Mucosa of gallbladder (tissue), 1 donor: ENCODE results near the gene TEX29. TPM values are rescaled to one million over a fixed set of nuclear protein-coding genes. Genes with fewer than 3 reads are reported as not detected.

Source experiments
- DNase-seq: peaks from one replicate; pipeline ENCODE4 v3.0.0-alpha.2; 2020; ENCODE audit warnings: low spot score
- total RNA-seq: library from RNA; stranded (reverse); gene quantifications from one replicate; pipeline ENCODE4 v1.2.1, GENCODE V29; 2021
- donor health status: DM: no; HTN: no; CAD: no.

The TEX29 gene
- 0.92 TPM for total RNA-seq

GRCh38 chr13:111319998-111320911, at the start of gene TEX29:
Gene TEX29 (plus strand): TSS chr13:111320642. CDS start chr13:111320891, 249 bp downstream.
- no peak for DNase-seq

- DNase-seq = no peak
These were observed 49.4 kb upstream of the TEX29 start for GRCh38 chr13:111270765-111271698.

- no peak for DNase-seq
These were observed 48.3 kb upstream of the TEX29 start for GRCh38 chr13:111272117-111272516.

- no peak for DNase-seq
These were observed 45.1 kb upstream of the TEX29 start for GRCh38 chr13:111275382-111275781.

GRCh38 chr13:111275995-111276618, 44.3 kb upstream of the TEX29 start:
- DNase-seq = no peak

- no peak for DNase-seq
These were observed 42.2 kb upstream of the TEX29 start for GRCh38 chr13:111278258-111278657.

- no peak for DNase-seq
These were observed 41.4 kb upstream of the TEX29 start for GRCh38 chr13:111278743-111279652.

- DNase-seq = no peak
These were observed 40.2 kb upstream of the TEX29 start for GRCh38 chr13:111280226-111280625.

GRCh38 chr13:111280681-111281585, 39.5 kb upstream of the TEX29 start:
- DNase-seq = no peak

- no peak for DNase-seq
These were observed 38.6 kb upstream of the TEX29 start for GRCh38 chr13:111281751-111282311.

- no peak for DNase-seq
These were observed 38.0 kb upstream of the TEX29 start for GRCh38 chr13:111282425-111282824.

GRCh38 chr13:111282997-111283396, 37.4 kb upstream of the TEX29 start:
- no peak for DNase-seq

- no peak for DNase-seq
These were observed 37.0 kb upstream of the TEX29 start for GRCh38 chr13:111283457-111283856.

GRCh38 chr13:111283991-111284390, 36.5 kb upstream of the TEX29 start:
- no peak for DNase-seq

GRCh38 chr13:111284565-111284964, 35.9 kb upstream of the TEX29 start:
- no peak for DNase-seq

GRCh38 chr13:111286162-111286561, 34.3 kb upstream of the TEX29 start:
- no peak for DNase-seq

- no peak for DNase-seq
These were observed 33.7 kb upstream of the TEX29 start for GRCh38 chr13:111286749-111287148.

- DNase-seq = no peak
These were observed 33.2 kb upstream of the TEX29 start for GRCh38 chr13:111287201-111287600.

- DNase-seq = no peak
These were observed 32.2 kb upstream of the TEX29 start for GRCh38 chr13:111288276-111288675.

- no peak for DNase-seq
These were observed 31.2 kb upstream of the TEX29 start for GRCh38 chr13:111289251-111289650.
